ENCODE results near the gene NDRG4.

NDRG4 gene, protein sequence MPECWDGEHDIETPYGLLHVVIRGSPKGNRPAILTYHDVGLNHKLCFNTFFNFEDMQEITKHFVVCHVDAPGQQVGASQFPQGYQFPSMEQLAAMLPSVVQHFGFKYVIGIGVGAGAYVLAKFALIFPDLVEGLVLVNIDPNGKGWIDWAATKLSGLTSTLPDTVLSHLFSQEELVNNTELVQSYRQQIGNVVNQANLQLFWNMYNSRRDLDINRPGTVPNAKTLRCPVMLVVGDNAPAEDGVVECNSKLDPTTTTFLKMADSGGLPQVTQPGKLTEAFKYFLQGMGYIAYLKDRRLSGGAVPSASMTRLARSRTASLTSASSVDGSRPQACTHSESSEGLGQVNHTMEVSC

DNA sequence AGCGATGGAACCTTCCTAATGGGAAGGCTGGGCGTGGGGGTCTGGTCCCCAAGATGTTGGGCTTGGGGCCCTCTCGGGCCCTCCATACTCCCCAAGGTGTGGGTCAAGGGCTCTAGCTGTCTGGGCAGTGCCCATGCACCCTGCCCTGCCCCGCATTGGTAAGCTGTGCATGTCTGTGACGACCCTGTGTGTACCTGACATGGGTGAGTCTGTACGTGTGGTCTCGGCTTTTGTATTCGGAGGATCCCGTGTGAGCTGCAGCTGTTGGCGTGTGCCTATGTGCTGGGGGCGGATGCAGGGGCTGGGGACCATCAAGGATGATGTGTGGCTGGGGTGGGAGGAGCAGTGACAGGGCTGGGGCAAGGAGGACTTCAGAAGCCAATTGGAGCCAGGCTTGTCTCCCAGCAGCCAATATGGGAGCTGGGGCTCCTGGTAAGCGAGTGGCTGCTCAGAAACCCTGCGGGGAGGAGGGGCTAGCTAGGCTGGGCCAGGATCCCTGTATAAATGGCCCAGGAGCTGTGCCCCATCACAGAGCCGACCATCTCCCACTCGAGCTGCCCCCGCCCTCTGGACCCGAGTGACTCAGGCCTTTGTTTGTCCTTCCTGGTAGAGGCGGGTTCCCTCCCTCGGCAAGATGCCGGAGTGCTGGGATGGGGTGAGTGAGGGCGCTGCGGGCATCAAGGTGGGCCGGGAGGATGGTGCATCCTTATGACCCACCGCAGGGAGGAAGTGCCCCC is at the start of gene NDRG4:
NDRG4 (plus strand) TSS at position 529 of the 737 bp plus-strand sequence; CDS start at position 635, 106 bp downstream.
- DNase-seq (ENCODE audit: low read depth in 2 of 2): peak; percentile 70 to 74

DNA sequence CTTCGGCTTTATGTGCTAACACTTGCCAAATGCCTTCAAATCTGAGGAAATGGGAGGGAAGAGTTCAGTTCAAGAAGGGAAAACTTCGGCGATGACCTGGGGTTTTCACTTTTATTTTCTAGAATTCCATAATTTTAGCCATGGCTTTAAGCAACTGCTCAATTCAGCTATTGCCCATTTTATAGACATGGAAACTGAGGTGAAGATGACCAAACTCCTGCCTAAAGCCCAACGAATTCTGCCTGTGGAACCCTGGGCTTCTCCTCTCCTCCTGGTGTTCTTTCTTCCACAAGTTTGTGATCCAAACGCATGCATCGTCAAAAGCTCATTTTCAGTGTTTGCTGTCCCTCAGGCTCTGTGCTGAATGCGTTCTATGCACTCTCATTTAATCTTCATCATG is 49.4 kb upstream of the NDRG4 start:
- no peak for DNase-seq (ENCODE audit: low read depth in 2 of 2)

DNA sequence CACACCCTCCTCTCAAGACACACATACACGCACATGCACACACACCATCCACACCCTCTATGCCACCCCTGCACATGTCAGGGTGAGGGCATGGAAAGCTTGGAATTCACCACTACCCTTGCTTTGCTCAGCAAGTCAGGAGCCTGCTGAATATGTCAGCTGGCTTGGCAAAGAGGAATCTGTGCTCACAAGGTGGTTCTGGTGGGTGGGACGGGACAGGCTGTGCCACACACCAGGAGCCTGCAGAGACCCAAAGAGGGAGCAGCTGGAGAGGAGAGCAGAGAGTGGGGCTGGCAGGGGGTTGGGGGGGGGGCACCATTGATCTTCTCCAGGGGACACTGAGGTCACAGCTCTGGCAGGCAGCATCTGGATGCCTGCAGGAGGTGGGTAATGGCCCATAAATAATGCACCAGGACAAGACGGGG is 48.7 kb upstream of the NDRG4 start:
- no peak for DNase-seq (ENCODE audit: low read depth in 2 of 2)

DNA sequence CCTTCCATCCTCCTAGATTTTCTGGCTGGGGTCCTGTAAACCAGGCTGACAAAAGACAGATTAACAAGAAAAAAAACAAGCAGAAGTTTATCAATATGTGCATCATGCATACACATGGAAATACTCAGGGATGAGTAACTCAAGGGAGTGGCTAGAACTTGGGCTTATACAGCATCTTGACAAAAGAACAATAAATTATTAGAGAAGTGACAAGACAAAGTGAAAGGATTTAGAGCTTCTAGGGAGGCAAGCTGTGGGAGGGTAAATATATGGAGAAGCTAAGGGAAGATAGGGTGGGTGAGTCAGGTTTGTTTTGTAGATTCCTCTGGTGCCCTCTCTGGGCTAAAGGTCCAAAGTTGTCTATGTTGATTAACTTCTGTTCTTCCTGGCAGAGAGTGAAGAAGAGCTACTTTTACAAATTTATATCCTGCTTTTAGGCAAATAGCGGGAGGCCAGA is 48.0 kb upstream of the NDRG4 start:
- peak in 1 of 2 experiments; percentile 0 for DNase-seq (ENCODE audit: low read depth in 2 of 2)

DNA sequence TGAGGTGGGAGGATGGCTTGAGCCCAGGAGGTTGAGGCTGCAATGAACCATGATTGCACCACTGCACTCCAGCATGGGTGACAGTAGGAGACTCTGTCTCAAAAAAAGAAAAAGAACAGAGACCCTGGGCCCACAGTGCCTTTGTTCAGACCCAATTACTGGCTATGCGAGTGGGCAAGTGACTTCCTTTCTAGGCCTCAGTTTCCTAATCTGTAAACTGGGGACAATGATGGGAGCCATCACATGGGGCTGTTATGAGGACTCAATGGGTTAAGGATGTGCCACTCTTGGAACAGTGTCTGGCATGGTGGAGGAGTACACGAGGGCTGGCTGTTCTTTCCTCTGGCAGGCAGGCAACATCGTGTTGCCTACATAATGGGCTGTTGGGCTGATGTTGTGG is 47.3 kb upstream of the NDRG4 start:
- no peak for DNase-seq (ENCODE audit: low read depth in 2 of 2)

DNA sequence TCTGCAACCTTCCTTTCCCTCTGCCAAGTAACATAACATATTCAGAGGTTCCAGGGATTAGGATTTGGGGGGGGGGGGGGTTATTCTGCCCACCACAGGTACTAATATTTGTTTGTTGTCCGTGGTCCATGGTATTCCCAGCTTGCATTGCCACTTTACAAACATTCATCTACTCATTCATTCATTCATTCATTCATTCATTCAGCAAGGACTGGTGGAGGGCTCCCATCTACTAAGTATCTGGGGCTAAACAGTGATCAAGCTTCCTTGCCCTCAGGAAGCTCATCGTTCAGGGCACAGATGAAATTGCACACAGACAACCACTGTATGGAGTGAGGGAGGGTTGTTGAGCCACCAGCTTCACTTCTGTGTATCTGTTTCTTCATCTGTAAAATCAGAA is 45.8 kb upstream of the NDRG4 start:
- DNase-seq (ENCODE audit: low read depth in 2 of 2): no peak

DNA sequence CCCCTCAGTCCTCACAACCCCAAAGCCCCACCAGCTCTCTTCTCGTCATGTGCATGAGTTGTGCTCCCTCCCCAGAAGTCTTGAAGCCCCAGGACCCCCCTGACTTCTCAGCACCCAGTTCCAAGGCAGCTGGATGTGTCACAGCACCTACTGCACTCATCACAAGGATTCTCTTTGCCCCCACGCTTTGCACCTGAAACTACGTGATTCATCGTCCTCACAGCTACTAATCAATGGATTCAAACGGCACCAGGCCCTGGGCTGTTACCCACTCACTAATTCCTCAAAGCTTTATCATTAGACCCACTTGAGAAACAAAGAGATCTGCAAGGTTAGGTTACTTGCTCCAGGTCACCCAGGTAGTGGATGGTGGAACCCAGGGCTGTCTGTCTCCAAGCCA is 45.1 kb upstream of the NDRG4 start:
- no peak for DNase-seq (ENCODE audit: low read depth in 2 of 2)

DNA sequence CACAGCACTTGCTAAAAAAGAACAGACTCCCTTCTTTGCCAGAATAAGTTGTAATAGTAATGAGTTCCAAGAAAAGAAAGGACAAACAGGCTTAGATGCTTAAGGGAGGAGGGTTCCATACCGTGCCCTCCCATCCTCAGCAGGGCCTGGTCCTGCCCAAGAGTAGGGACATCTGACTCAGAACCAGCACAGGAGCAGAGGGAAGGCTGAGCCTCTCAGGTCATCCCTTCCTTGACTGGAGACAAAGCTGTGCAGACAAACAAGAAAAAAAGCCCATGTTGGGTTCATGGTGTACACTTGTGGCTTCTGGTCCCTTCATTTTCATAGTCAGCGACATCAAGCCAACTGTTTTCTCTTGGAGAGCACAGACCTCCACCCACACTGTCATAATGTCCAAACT is 44.2 kb upstream of the NDRG4 start:
- no peak for DNase-seq (ENCODE audit: low read depth in 2 of 2)

DNA sequence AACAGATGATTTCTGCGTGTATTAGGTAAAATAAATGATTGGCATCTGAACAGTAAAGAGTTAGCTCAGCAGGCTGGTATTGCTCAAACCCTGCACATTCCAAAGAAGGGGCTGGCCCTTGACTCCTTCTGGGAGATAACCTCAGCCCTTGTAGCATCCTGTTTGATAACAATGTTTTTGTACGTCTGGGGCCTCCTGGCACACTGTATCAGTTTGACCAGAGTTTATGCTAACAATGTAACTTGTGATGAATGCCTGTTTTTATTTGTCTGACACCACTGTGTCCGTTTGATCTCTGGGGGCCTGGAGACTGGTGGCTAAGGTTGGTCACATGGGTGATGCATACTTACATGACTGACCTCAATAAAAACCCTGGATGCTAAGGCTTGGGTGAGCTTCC is 43.8 kb upstream of the NDRG4 start:
- DNase-seq (ENCODE audit: low read depth in 2 of 2): no peak

DNA sequence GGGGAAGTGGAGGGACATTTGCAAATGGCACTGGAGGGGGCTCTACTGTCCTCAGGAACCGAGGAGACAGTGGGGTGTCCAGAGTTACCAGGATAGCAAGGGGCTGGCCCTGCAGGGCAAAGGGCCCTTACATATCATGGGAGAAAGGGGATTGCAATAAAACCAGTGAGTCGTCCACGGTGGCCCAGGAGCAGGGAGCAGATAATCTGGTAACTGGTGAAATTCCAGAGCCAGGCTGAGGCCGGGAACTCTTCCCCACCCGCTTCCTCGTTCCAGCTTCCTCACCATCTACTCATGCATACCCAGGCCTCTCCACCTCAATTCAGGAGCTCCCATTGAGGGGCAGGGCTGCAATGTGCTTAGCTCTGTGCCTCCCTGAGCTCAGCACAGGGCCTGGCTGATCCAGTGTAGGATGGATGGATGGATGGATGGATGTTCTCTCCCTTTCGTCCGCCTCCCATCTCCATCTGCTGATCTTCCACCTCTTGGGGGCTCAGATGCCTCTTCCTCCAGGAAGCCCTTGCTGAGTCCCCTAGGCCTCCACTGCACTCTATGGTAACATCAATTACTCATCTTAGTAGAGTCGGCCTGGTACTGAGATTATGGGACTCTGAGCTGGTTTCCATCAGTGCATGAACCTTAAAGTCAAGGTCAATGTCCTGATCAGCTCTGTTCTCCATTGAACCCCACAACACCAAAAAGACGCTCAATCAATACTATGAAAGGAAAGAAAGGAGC is 41.2 kb upstream of the NDRG4 start:
- DNase-seq (ENCODE audit: low read depth in 2 of 2): no peak

DNA sequence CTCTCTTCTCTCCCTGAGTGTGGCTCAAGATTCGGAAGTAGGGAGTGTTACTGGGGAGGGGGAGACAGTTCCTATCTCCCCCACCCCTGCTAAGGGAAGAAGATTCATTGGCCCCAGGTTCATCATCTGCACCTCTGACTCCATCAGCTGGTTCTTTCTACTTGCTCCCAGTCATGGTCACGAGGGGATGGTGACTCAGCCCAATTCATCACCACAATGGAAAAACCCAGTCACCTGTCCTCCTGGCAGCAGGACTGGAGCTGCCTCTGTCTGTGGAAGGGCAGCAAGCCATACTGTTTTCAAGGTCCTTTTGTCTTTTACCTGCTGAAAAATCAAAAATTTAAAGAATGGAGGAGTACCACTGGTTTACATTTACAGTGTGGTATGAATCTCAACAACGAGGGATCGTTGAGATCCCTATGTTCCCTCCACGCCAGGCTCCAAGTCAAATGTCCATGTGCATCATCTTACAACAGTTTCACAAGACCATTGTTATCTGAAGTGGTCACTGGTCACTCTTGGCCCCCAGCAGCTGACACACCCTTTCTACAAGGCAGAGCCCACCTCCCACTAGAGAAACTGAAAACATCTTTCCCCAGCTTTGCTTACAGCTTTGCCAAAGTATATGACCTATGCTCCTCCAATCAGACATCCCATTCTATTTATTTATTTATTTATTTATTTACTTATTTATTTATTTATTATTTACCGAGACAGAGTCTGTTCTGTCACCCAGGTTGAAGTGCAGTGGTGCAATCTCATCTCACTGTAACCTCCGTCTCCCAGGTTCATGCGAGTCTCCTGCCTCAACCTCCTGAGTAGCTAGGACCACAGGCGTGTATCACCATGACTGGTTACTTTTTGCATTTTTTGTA is 40.4 kb upstream of the NDRG4 start:
- no peak for DNase-seq (ENCODE audit: low read depth in 2 of 2)

DNA sequence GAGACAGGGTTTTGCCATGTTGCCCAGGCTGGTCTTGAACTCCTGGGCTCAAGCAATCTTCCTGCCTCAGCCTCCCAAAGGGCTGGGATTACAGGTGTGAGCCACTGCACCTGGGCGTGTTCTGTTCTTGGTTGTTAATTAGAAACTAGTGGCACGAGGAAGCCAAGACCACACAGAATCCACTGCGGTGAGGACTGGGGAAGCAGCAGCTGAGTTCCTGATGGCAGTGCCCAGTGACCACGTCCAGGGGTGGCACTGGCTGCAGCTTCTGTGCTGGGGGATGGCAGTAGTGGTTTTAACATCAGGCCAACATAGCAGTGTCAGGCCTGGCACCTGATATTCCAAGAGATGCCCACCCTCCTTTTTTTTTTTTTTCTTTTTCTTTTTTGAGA is 39.7 kb upstream of the NDRG4 start:
- DNase-seq (ENCODE audit: low read depth in 2 of 2): no peak

DNA sequence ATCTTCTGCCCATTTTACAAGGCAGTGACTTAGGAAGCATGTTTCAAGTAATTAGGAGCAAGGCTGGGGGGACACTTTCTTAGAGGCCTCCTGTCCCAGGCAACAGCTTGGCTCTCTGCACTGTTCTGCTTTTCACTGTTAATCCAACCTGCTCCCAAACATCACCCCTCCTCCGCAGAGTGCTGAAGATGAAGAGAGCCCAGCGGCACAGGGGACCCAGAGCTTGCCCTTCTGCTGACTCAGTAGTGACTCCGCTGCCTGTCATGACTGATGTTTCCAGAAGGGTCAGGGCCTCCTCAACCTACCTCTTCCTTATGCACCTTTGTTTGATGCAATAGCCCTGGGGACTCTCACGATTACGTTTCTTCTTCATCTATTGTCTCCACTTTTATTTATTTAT is 38.9 kb upstream of the NDRG4 start:
- DNase-seq (ENCODE audit: low read depth in 2 of 2): no peak

DNA sequence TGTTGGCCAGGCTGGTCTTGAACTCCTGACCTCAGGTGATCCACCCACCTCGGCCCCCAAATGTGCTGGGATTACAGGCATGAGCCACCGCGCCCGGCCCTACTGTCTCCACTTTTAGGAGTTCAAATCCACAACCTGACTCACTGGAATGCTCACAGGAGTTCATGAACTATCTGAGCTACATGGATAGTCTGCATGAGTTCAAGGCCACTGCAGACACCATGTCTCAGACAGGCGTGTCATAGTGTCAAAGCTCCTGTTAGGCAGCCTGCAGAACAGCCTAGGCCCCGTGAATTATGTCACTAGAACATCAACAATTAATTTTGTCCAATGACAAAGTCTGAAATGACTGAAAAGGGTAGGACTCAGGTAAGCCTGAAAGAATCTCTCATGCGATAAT is 38.3 kb upstream of the NDRG4 start:
- DNase-seq (ENCODE audit: low read depth in 2 of 2): no peak

DNA sequence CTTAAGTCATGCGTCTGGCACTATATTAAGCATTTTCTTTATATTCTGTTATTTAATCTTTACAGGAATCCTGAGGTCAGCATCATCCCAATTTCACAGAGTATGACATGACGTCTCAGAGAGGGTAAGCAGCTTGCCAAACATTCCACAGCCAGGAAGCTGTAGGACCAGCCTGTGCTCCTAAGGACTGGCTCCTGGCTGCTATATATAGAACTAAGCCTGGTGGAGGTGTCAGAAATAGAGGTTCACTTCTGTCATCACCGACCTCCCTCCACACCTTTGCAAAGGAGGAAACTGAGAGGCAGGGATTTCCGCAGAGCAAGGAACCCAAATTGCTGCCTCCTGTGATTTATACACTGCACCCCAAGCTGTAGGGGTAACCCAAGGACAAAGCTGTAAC is 37.9 kb upstream of the NDRG4 start:
- no peak for DNase-seq (ENCODE audit: low read depth in 2 of 2)

DNA sequence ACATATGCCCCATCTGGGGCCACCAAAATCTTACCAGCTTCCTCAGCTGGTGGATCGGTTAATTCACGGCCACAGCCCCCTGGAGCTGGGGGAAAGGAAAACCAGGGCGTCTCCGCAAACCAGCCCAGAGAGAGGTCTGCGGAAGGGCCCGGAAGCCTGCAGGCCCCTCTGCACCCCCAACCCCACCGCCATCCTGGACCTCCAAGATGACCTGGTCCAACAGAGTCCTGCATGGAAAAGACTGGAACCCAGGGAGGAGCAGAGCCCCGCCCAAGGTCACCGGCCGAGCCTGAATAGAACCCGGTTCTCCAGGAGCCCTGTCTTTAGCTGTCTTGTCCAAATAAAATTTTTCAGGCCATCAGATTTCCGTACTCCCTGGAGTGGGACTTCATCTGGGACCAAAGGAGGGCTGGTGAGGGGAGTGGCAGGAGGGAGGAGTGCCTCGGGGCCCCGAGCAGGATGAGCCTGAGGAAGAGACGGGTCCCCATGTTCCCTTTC is 37.4 kb upstream of the NDRG4 start:
- no peak for DNase-seq (ENCODE audit: low read depth in 2 of 2)

DNA sequence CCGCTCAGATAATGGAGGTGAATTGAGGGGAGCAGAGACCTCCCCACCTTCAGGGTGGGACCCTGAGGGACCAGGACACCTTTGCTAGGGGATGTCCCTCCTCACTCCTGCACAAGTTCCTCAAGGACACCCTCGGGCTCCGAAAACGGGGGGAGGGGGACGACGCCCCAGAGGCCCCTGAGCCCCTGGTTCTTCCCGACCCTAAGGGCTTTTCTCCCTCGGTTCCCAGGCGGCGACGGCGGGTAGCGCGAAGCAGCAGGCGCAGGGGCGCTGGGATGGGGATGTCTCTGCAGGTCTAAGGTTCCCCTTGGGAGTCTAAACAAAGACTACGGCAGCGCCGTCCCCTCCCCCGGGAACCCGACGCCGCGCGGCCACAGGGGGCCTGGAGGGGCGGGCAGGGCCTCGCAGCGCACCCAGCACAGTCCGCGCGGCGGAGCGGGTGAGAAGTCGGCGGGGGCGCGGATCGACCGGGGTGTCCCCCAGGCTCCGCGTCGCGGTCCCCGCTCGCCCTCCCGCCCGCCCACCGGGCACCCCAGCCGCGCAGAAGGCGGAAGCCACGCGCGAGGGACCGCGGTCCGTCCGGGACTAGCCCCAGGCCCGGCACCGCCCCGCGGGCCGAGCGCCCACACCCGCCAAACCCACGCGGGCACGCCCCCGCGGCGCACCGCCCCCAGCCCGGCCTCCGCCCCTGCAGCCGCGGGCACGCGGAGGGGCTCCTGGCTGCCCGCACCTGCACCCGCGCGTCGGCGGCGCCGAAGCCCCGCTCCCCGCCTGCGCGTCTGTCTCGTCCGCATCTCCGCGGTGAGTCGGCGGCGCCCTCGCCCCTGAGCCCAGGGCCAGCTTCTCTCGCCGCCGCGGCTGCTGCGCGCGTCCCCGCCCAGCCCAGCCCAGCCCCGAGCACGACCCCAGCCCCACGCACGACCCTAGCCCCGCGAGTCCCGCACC is 36.7 kb upstream of the NDRG4 start:
- DNase-seq (ENCODE audit: low read depth in 2 of 2): no peak

DNA sequence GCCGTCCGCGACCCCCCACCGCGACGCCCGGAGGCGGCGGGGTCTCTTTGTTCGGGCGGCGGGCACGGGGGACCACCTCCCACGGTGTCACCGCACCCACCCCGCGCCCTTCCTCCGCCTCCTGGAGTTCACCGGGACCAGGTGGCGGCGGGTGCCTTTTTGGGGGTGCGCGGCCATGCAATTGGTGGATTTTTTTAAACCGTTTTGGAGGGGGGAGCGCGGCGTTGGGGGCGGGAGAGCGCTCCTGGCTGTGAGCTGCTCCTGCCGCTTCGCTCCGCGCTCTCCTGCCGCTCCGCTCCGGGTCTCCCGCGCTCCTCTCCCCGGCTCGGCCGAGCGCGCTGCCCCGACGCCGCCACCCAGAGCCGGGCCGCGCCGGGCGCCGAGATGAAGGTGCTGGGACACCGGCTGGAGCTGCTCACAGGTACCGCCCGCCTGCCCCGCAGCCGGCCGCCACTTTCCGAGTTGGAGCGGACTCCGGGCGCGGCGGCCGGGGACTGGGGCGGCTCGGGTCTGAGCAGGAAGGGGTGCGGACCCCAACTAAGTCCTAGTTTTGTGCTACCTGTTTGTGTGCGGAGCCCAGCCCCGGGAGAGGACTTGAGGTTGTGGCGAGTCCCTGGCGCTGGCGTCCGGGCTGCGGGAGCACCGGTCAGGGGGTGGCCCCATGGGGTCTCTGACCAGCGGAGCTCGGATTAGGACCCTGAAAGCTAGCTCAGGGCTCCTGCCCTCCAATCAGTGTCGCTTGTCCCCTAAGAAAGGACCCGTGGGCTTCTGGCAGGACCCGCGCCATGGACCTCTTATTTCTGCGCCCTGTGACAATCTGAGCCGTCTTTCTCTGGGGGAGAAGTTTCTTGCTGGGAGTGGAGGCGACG is 35.7 kb upstream of the NDRG4 start:
- no peak for DNase-seq (ENCODE audit: low read depth in 2 of 2)
